ENCODE measurements around the gene NR6A1. TPM values are rescaled to one million over a fixed set of nuclear protein-coding genes. Genes with fewer than 3 reads are reported as not detected.
A peak's percentile ranks its signal among the peaks of the same experiment; 100 is the strongest.

Gene NR6A1
- total RNA-seq, 1 experiment from 2014 or later = 2.0 TPM

GRCh38 chr9:124590889-124591641, 180.0 kb downstream of the NR6A1 start:
- no peak for DNase-seq (ENCODE audit: low read depth)

GRCh38 chr9:124584631-124585030, 186.5 kb downstream of the NR6A1 start:
- no peak for DNase-seq (ENCODE audit: low read depth)

GRCh38 chr9:124583134-124583533, 188.0 kb downstream of the NR6A1 start:
- no peak for DNase-seq (ENCODE audit: low read depth)

- no peak for DNase-seq (ENCODE audit: low read depth)
Measured at GRCh38 chr9:124580186-124580585, 190.9 kb downstream of the NR6A1 start.

- no peak for DNase-seq (ENCODE audit: low read depth)
Measured at GRCh38 chr9:124576751-124577150, 194.4 kb downstream of the NR6A1 start.

GRCh38 chr9:124574534-124575375, 196.4 kb downstream of the NR6A1 start:
- DNase-seq (ENCODE audit: low read depth) = peak; percentile 94

- DNase-seq (ENCODE audit: low read depth) = no peak
Measured at GRCh38 chr9:124570942-124571666, 200.0 kb downstream of the NR6A1 start.

GRCh38 chr9:124569942-124570341, 201.2 kb downstream of the NR6A1 start:
- DNase-seq (ENCODE audit: low read depth) = no peak

GRCh38 chr9:124567362-124567761, 203.7 kb downstream of the NR6A1 start:
- DNase-seq (ENCODE audit: low read depth) = no peak

- DNase-seq (ENCODE audit: low read depth) = no peak
Measured at GRCh38 chr9:124562328-124562727, 208.8 kb downstream of the NR6A1 start.

GRCh38 chr9:124559871-124560270, 211.2 kb downstream of the NR6A1 start:
- DNase-seq (ENCODE audit: low read depth) = peak; percentile 25

GRCh38 chr9:124558777-124559470, 212.2 kb downstream of the NR6A1 start:
- DNase-seq (ENCODE audit: low read depth) = no peak

- no peak for DNase-seq (ENCODE audit: low read depth)
Measured at GRCh38 chr9:124557895-124558294, 213.2 kb downstream of the NR6A1 start.

GRCh38 chr9:124555043-124555442, 216.1 kb downstream of the NR6A1 start:
- no peak for DNase-seq (ENCODE audit: low read depth)

- no peak for DNase-seq (ENCODE audit: low read depth)
Measured at GRCh38 chr9:124553738-124554137, 217.4 kb downstream of the NR6A1 start.

- DNase-seq (ENCODE audit: low read depth) = no peak
Measured at GRCh38 chr9:124552273-124552605, 218.9 kb downstream of the NR6A1 start.

GRCh38 chr9:124551472-124552272, 219.4 kb downstream of the NR6A1 start:
- DNase-seq (ENCODE audit: low read depth) = peak; percentile 81

- DNase-seq (ENCODE audit: low read depth) = no peak
Measured at GRCh38 chr9:124550072-124550471, 221.0 kb downstream of the NR6A1 start.

GRCh38 chr9:124549016-124549415, 222.1 kb downstream of the NR6A1 start:
- no peak for DNase-seq (ENCODE audit: low read depth)

GRCh38 chr9:124544535-124544934, 226.6 kb downstream of the NR6A1 start:
- no peak for DNase-seq (ENCODE audit: low read depth)

GRCh38 chr9:124541824-124542223, 229.3 kb downstream of the NR6A1 start:
- no peak for DNase-seq (ENCODE audit: low read depth)
